Astrocyte of the spinal cord (primary cell): Measurements from ENCODE around the gene DENND2A.
"Not testable (repeated sequence)": the region's sequence is repeated elsewhere in the genome, so short reads cannot be mapped to it uniquely, and the experiment has no call there.

Source experiments
- DNase-seq: peaks from one replicate; pipeline ENCODE4 v3.0.0; 2011; ENCODE audit warnings: low read depth, low spot score
- H3K4me3 ChIP-seq: 2 replicates; pipeline ENCODE4 v1.5.1; 2011; ENCODE audit warnings: low read depth, mild to moderate bottlenecking, low read length, moderate library complexity
- CTCF ChIP-seq: IDR thresholded peaks from 2 replicates; pipeline ENCODE4 v1.5.1; 2012; ENCODE audit warnings: low read depth, mild to moderate bottlenecking, low read length, inconsistent platforms
- in situ Hi-C: cut with HindIII; loops from 2 replicates; pipeline ENCODE4 v1.10.0; 2017; ENCODE audit warnings: low sequenced_read_pairs

DENND2A gene

DNA sequence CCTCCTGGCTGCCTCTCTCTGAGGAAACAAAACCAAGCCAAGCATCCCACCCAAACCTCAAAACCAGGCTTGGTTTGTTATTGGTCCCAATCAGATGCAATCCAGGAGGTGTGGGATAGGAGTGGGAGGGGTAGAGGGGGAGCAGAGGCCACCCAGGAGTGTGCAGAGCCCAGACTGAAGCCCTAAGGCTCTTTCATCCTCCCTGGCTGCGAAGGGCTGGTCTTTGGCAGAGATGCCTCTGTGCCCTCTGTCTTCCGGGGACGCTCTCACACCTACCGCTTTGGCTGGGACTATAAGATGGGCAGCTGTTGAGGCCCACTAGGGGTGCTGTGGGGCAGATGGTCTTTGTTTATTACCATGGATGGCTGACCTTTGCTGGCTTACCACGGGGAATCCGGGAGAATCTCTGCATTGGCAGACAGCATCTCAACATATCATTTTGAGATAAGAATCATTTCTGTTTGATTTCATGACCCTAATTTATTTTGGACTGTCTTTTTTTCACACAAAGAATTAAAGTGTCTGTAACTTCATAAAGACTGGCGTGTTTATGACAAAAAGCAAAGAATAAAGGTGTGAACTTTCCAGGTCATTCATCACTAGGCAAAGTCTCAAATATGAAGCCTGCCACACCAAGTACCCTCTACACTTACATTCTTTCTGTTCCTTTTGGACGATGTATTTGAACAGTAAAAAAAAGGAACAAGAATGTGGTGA lies 6.5 kb upstream of the DENND2A start:
- H3K4me3 ChIP-seq, result no peak overlapping the region
- TF ChIP-seq CTCF, result peak; percentile 73
- in situ Hi-C loops, result no loop called here
- DNase-seq, result peak; percentile 19

- no peak for DNase-seq
- no peak overlapping the region for H3K4me3 ChIP-seq
- in situ Hi-C loops, result no loop called here
- TF ChIP-seq CTCF, result peak; percentile 54
Observed at GRCh38 chr7:140645166-140645900, 4.7 kb upstream of the DENND2A start.

- in situ Hi-C loops, DNase-seq, H3K4me3 ChIP-seq: not testable (repeated sequence)
Observed at GRCh38 chr7:140644761-140645160, 4.1 kb upstream of the DENND2A start.

DNA sequence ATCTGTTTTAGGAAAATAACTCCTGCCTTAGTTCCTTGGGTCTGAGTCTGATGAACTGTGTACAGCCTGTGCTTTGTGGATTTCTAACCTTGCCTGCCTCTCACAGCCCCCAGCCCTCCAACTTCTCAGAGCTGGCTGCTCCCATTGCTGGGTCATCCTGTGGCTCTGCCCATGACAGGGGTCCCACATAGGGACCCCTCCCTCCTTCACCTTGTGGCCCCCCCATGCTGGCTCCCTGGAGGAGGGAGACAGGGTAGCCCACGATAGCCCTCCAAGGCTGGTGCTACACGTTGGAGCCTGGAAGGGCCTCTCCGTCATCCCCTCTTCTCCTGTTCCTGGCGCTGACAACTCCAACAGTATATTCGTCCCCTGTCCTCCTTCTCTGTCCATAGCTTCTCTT lies 2.8 kb upstream of the DENND2A start:
- DNase-seq, result no peak
- in situ Hi-C loops, result no loop called here
- TF ChIP-seq CTCF, result no peak

DNA sequence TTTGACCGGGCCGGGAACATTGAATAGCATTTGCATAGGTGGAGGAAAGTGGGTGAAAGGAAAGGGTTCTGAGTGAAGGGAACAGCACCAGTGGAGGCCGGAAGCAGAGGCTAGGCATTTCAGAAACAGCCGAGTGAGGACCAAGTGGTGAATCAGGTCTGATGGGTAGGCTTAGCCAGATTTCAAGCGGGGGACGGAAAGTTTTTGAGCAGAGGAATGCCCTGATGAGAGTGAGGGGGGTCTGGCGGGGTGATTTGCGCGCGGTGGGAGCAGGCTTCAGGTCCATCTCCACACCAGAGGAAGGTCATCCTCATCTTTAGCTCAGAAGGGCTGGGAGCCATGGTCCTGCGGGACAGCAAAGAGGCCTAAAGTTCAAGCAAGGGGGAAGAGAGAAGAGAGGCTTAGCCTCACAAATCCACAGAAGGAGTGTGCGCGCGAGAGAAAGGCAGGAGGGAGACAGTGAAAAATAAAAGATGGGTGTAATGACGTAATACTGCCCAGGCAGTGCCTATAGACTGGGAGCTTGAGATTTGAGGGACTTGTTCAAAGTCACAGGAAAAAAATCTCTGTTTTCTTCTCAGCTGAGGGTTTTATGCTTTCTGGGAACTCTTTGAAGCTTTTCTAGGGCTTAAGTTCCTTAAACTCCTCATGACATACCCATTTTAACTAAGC lies 1.0 kb upstream of the DENND2A start:
- H3K4me3 ChIP-seq, result peak overlapping the region; percentile 71
- in situ Hi-C loops, result no loop called here
- no peak for DNase-seq
- TF ChIP-seq CTCF, result no peak

More for the DNA sequence above, 2.8 kb upstream of the DENND2A start:
- H3K4me3 ChIP-seq, result no peak overlapping the region

DNA sequence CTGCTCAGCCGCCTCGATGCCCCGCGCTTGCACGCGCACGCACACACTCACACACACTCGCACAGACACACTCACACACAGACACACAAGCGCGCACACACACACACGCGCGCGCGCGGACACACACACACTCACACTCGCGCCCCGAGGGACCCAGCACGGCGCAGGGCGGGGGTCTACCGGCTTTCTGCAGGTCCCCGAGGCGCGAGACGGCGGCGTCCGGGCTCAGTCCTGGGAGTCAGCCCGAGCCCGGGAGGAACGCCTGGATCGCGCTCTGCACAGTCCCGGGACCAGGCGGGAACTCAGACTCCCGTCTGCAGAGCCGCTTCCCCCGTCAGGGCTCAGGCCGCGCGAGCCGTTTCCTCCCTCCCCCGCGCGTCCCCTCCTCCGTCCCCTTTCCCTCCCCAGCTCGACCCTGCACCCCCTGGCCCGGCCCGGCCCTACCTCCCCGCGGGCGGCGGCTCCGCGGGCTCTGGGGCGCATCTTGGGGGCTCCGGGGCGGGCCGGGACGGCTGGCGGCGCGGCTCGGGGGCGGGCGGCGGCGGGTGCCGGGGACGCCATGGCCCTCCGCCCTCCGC lies 464 bp downstream of the DENND2A start:
- in situ Hi-C loops, result no loop called here
- peak overlapping the region; percentile 71 for H3K4me3 ChIP-seq
- no peak for TF ChIP-seq CTCF
- DNase-seq, result peak; percentile 52
